HG03135 (cell line): Measurements from ENCODE around the gene MRPS25.

Experiments
- ATAC-seq: cut with Tn5 transposase; IDR thresholded peaks from one replicate; pipeline ENCODE4 v1.9.1; 2021; ENCODE audit warnings: mild to moderate bottlenecking, moderate library complexity; ENCODE audit not compliant: unreplicated experiment

MRPS25 gene

DNA sequence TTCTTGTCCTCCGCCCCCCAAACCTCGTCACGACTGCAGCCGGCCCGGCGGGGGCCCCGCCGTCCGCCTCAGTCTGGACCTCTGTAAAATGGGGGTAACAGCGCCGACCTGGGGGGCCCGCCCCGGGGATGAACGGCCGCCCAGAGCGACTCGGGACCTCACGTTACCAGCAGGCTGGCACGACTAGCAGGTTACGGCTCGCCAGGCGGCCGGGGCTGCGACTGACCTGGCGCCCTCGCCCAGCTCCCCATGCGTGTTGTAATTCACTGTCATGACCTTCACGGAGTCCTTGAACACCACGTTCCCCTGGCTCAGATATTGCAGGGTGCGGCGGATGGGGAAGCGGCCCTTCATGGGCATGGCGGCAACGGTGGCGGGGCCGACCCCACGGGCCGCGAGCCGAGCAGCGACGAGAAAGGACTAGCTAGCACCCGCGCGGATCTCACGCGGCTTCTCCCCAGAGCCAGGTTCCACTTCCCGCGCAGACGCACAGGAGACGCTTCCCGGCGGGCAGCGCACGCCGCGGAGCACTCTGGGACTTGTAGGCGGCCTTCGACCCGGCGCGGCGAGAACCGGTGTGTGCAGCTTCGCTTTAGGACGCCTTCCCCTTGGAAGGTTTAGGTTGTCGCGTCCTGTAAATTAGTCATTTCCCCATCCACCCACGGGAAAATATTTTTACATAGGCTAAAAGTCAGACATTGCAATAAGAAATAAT, at the start of gene MRPS25:
Gene MRPS25 (minus strand): TSS at position 481 of the 715 bp plus-strand sequence. CDS start 121 bp downstream, at position 360.
- peak; percentile 93 for ATAC-seq

DNA sequence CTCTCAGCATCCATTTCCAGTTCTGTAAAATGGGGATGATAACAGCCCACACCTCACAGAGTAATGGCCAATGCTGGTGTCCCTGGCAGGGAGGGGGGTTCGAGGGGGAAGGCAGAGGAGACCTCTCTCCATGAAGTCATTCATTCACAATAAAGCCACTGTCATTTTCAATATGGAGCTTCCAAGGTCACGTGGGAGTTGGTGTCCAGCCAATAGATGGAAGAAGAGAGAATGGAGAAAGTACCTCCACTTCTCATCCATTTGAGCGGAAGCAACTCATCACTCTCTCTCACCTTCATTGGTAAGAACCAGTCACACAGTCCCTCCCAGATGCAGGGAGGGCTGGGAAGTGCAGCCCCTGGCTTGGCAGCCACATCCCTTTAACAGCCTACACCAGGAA, 48.8 kb upstream of the MRPS25 start:
- no peak for ATAC-seq

DNA sequence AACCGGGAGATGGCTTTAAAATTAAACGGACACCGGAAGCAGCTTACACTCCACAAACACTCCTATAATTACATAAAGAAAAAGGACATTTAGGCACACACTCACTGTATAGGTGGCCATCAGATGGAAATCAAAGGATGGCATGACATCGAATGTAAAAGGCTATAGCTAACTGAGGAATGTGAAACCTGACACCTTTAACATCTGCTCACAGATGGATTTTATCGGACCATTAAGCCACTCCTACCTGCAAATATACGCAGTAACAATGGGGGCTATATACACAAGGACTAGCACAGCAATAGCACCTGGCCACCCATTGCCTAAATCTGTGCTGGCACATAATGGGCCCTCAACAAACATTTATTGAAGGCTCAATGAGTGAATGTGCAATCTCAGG, 48.4 kb upstream of the MRPS25 start:
- ATAC-seq: no peak

DNA sequence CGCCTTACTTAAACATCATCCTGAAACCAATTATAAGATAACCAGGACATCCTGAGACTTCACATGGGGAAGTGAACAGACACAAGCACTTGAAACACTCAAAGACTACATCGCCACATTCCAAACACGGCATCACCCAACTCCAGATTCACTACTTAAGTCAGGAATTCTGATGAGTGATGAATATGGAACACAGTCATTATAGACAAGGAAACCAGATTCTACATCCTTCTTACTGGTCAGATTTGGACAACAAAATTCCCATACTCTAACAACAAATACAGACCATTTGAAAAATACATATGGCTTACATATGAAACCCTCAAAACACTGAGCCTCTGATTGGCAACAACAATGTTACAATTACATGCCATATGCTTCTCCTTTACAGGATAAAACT, 46.9 kb upstream of the MRPS25 start:
- no peak for ATAC-seq

DNA sequence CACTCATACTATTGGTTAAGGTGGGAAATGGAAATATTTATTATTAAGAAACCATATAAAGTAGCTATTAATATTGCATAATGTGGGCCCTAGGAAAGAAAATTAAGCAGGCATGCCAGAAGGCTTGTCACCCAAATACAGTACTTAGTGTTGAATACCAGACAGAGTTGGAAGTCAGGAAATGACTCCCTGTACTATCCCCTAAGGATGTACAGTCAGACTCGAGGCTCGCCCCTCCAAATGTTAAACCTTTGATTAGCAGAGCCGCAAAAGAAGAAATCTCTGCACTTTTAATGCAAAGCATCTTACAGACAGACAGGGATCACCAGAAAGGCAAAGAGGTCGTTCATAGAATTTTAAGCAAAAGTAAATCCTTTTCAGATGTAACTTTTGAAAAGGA, 45.1 kb upstream of the MRPS25 start:
- no peak for ATAC-seq

DNA sequence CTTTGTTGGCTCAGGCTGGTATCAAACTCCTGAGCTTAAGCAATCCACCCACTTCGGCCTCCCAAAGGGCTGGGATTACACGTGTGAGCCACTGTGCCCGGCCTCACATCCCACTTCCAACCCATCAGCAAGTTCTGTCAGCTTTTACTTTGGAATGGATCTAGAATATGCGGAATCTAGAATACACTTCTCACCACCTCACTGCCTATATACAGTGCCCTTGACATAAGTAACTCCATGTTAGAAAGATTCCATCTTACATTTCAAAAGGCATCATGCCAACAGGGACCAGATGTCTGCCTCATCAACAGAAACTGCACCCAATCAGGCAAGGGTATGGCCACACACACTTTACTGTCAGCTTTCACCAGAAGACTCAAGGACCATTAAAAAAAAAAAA, 43.8 kb upstream of the MRPS25 start:
- no peak for ATAC-seq

DNA sequence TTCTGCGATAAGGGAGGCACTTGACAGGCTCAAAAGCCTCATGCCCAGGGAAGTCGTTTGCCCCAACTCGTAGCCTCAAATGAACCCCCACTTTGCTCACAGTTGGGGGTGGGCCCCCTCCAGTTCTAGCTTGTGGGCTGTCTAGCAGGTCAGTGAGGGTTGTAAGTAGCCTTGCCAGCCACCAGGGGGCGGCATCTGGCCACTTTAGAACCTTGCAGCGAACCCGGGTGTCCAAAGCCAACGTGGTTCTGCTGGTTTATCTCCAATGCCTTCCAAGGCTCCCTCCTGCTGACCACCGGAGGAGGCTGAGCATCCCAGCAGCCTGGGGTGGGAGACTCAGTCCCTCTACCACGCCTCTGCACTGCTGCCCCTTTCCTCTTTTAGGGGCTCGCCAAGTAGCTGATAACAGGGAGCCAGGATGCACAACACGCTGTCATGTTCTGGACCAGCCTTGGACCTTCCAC, 43.0 kb upstream of the MRPS25 start:
- ATAC-seq: no peak

DNA sequence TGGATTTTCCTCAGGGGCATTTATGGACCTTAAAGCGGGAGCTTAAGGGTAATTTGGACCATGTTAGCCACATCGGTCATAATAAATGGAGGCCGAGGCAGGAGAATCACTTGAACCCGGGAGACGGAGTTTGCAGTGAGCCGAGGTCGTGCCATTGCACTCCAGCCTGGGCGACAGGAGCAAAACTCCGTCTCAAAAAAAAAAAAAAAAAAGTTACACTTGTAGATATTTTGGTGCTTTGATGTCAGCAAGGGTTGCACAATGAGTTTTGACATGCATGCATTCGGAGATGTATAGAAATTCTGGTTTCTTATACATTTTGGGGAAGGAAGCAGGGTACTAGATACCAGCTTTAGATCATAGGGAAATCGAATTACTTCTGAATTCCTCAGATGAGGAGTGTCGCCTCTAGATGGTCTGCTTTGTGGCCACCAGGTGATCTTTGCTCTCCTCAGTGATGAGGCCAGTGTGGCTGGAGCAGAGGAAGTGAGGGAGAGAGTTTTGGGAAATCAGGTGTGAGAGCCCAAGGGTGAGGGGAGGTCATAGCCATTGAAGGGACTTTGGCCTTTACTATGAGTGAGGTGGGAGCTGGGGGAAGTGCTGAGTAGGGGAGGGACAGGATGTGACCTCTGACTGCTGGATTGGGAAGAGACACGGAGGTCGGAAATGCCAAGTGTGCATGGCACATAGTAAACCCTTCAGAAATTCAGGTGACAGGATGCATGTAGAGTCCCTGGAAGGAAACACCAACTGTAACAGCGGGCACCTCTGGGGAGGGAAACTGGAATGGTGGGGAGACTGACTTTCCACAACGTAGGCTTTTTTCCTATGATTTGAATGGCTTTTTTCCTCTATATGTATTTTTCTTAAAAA, 42.2 kb upstream of the MRPS25 start:
- no peak for ATAC-seq

DNA sequence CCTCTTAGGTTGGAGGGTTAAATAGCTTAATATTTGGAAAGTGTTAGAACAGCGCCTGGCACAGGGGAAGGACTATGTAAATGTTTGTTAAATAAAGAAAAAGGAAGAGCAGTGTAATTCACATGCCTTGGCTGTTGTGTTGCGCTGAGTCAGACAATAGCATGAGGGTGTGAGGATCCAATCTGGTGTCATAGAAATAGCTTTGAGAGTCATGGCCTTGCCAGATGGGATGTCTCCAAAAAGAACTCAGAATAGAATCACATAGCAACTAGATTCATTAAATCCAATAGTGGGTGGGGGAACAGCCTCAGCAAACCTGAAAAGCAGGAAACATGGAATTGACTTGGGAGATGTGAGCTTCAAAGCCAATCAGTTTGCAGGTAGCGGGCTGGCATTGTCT, 37.7 kb upstream of the MRPS25 start:
- ATAC-seq: no peak

DNA sequence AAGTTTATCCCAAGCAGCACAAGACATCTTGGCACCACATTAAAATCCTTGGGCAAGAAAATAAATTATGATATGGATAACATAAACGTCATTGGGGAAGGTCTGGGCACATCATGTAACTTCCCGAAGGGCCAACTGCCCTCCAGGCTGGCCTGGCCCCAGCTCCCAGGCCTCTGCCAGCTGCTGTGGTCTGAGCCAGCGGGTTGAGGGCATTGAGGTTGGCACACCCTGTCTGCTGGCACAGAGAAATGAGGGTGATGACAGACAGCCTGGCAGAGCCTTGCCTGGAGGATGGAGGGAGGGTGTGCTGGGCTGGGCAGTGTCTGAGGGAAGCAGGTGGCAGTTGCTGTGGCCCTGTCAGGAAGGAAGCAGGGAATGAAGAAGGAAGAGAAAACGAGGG, 37.1 kb upstream of the MRPS25 start:
- no peak for ATAC-seq

DNA sequence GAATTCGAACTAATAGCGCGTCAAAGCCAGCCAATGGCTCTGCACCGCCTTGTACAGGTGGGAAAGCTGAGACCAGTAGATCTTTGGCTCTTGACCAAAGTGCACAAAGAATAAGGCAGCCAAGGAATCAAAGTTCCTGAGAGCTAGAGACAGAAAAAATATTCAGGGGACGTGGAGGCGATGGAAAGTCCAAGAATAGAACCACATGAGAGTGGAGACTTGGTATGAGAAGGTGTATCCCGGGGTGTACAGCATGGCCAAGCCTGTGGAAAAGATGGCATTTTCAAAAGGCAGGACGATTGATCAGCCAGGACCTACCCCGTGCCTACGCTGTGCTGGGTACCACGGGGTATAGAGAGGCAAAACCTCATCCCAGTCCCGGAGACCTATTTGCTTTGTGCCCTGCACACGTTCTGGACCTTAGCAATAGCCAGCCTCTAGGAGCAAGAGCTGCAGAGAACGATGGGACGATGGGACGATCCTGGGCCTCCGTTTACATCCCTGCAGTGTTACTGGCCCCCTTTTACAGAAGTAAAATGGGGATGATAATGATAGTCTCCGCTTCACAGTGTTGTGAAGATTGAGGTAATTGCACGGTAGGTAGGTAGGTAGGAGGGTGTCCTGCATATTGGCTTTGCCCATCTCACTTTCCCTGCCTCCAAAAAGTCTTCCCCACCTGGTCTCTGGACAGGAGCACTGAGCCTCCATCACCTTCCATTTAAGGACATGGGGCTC, 34.4 kb upstream of the MRPS25 start:
- peak; percentile 21 for ATAC-seq

DNA sequence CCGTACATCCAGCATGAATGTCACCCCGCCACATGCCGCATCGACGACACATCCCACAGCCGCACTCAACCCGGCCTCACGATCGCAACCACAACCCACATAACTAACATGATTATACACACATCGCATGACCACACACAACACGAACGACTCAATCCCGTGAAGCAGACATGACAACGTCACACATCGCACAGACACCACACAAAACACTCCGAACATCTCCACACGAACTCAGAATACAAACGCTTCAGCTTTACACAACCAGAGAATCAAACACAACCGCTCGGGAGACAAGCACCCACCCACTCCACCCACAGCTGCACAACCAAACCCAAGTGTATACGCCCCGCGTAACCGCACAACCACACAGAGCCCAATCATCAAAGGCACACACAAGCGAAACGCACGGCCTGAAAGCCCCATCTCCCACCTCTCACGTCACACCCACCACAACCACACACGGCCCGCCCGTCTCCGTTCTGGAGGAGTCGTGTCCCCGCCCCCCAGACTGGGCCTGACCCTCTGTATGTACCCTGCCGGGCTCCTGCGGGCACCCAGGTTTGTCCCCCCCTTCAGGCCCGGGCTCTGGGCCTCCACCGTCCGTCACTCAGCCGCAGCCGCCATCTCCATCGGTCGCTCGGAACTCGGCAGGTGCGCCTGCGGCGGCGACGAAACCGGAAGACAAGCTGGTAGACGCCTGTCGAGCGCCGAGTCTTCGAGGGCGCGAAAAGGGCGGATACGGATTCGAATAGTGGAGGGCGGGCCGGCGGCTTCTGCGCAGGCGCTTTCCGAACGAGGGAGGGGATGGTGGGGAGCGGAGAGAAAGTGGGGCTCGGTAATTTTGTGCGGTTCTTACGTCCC, 33.6 kb upstream of the MRPS25 start, which contains the start of gene RBSN:
Gene RBSN (minus strand): TSS at position 646 of the 861 bp plus-strand sequence. CDS start 3,028 bp downstream, outside the sequence.
- peak; percentile 86 for ATAC-seq

DNA sequence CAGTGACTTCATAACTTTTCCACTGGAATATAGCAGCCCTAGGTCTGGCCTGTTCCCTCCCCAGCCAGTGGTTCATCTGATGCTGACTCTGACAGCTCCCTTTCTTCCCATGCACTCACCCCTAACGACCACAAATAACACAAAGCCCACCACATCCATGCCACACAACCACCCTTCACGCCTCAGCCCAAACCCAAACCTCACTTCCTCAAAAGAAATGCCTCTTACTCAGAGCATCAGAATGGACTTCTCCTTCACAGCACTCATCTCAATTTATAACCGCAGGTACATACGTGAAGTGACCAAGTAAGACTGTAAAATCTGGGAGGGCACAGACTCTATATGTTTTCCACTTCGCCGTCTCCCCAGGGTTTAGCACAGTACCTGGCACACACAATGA, 32.8 kb upstream of the MRPS25 start:
- no peak for ATAC-seq

DNA sequence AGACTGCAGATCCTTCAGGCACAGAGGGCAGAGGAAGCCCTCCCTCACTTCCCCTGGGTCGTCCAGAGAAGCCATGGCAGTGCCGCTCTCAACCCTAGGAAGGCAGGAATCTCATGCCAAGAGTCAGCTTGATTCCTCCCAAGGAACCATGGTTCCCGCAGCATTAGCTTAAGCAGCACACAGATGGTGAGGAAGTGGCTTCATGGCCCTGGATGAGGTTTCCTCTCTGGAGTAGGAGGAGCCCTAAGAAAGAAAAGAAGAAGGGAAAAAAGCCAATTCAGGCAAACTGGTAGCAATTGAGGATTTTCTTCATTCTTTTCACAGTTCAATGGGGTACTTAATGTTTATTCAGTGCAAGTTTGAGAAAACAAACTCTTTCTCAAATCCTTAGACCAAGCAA, 30.9 kb upstream of the MRPS25 start:
- no peak for ATAC-seq

DNA sequence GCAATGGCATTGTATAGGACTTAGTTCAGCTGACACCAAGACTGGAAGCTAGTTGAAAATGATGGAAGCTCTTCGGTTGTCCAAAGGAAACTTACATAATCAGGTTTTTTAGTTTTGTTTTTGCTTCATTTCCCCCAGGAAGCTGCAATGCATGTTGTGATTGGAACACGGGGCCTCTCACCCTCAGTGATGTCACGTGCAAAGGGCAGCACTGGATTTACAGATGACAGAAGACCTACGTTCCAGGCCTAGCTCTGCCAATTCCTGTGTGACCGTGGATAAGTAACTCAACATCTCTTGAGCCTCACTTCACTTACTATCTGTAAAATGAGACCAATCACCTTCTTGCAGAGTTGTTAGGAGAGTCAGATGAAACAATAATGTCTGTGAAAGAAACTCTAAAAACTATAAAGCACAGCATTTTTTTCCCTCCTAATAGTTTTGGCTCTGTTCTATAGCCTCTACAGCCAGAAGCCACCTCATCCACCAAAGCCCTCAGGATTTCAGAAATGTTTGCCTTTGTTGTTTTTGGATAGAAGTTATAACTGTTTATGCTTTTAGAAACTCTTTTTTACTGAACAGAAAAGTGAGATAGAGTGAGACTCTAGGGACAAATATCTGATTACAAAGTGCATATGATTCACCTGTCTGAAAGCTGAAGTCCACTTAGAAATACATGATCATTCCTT, 29.2 kb upstream of the MRPS25 start:
- ATAC-seq: no peak

DNA sequence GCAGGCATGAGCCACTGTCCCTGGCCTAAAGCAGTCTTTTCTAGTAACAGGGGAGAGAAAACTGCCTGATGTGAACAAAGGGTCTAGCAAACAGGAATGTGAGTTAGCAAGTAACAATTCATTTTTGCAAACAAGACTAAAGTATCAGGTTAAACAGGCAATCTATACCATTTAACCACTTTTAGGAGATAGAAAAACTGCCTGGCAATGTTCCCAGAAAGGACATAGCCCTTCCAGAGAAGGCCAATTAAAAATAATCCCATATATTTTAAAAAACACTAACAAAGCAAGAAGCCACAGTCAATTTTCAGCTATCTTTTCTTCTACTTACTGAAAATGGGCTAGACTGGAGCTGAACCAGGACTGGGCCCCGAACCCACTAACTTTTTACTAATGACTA, 27.6 kb upstream of the MRPS25 start:
- no peak for ATAC-seq

DNA sequence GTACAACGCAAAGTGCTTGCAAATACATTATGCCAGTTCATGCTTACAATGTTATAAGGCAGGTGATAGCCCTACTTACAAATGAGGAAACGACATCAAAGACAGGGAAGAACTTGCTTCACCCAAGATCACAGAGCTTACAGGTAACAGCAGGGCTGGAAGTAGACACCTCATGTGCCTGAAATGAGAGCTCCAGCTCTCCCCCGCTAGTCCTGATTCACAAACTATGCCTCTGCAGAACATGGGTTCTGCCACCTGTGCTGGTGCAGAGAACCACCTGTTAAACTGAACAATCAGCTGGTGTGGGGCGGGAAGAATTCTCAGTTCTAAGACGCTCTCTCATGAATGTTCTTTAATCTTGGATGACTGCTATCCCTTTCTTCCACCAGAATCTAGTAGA, 26.5 kb upstream of the MRPS25 start:
- ATAC-seq: no peak

DNA sequence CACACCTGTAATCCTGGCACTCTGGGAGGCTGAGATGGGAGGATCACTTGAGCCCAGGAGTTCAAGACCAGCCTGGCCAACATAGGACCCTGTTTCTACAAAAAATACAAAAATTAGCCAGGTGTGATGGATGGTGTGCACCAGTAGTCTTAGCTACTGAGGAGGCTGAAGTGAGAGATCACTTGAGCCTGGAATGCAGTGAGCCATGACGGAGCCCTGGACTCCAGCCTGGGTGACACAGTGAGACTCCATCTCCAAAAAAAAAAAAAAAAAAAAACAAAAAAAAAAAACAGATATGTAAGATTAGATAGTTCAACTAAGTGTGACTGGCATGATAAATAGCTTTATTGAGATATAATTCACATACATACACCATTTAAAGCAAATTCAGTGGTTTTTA, 24.1 kb upstream of the MRPS25 start:
- no peak for ATAC-seq

DNA sequence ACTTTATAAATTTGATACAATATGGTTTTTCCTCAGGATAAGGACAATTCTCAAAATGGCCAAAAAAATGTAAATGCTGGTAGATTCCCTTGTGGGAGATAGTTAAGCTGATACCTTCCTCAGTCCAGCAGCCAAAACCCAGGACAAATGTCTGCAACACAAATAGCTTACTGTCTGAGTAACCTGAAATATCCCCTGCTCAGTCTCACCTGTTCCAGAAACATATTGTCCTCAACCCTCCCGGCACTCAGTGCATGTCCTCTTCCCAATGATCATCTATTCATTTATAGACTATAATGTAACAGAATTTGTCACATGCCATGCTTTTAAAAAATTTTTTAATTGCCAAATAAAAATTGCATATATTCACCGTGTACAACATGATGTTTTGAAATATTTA, 21.6 kb upstream of the MRPS25 start:
- no peak for ATAC-seq

DNA sequence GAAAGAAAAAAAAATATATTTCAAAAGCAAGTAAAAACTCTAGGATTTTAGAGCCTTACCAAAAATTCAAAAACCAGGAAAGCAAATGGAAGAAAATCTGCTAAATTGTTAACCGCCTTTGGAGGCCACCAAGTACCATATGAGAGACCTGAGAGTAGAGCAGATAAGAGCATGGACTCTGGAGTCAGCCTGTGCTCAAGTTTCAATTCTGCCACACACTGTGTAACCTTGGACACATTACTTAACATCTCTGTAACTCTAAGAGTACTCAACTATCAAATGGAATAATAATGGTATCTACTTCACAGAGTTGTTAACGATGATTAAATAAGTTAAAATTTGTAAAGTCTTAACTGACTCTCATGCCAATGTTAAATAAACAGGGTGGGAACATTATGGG, 21.1 kb upstream of the MRPS25 start:
- no peak for ATAC-seq
